HG03159 (cell line): ENCODE data around the gene SSNA1.

Experiments
- ATAC-seq: cut with Tn5 transposase; IDR thresholded peaks from one replicate; pipeline ENCODE4 v1.9.1; 2021; ENCODE audit warnings: mild to moderate bottlenecking, moderate library complexity; ENCODE audit not compliant: unreplicated experiment

Gene SSNA1, protein sequence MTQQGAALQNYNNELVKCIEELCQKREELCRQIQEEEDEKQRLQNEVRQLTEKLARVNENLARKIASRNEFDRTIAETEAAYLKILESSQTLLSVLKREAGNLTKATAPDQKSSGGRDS

DNA sequence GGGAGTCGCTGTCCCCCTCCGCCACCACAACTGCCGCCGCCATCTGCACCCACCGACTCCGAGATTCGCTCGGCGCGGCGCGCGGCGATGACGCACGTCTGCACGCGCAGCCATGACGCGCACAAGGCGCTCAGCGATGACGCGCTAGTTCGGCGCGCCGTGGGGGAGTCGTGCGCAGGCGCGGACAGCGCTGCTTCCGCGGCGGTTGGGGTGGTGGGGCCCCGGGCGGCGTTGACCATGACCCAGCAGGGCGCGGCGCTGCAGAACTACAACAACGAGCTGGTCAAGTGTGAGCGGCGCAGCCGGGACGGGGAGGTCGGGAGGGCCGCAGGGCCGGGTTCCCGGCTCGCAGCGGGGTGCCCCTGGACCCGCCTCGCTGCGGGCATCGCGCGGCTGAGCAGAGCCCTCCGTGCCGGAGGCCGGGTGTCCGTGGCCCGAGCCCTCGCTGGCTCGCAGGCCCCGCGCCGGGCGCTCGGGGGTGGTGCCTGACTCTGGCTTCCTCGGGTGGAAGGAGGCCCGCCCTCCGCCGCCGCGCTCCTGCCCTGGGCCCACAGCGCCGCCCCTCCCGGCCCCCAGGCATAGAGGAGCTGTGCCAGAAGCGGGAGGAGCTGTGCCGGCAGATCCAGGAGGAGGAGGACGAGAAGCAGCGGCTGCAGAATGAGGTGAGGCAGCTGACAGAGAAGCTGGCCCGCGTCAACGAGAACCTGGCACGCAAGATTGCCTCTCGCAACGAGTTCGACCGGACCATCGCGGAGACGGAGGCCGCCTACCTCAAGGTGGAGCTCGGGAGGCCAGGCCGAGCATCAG lies at the start of gene SSNA1, which contains the start of gene ANAPC2:
Gene SSNA1, plus strand, starts transcription at position 187 of the 807 bp plus-strand sequence. Its CDS starts 51 bp downstream, at position 238.
Gene ANAPC2, minus strand, starts transcription at position 71 of the 807 bp plus-strand sequence. Its CDS starts 28 bp downstream, at position 43.
- peak; percentile 74 for ATAC-seq

- ATAC-seq: no peak
Measured at GRCh38 chr9:137138722-137139467, 49.6 kb upstream of the SSNA1 start, which contains the start of gene GRIN1. GRIN1 (plus strand) TSS chr9:137139154; CDS start chr9:137139487, 333 bp downstream.

GRCh38 chr9:137139468-137140150 lies 48.9 kb upstream of the SSNA1 start:
- ATAC-seq: no peak

DNA sequence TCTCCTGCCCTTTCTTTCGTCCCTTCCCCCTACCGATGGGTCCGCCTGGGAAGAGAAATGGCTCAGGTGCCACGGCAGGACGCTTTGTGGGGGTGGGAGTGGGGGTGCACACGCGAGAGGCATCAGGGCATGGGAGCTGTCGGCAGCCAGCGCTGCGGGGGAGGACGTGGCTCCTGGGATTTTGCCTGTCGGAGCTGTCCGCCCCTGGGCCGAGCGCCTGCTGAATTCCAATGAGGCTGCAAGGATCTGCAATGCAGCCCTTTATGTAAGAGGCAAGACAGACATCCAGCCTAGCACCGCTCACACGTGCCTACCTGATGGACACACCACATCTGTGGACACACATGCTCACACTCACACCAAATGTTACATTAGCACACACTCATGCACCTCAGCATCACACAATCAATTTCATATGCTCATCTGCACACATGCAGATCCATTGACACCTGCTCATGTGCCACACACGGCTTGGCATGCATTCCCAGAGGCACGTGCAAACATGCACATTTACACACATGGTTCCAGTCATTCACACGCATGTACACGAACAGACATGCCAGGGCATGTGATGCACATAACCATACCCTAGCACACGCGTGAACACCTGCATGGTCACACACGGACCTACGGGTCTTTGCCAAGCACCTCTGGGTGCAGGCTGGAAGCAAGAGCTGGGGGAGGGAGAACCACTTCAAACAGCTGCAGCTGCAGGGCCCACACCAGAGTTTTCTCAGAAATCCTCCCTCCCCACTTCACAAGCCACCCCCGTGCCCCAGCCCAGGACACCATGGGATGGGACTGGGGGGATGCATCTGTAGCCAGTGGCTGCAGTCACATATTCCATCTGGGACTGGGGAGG lies 48.1 kb upstream of the SSNA1 start:
- ATAC-seq: no peak

- no peak for ATAC-seq
Measured at GRCh38 chr9:137141050-137141810, 47.2 kb upstream of the SSNA1 start.

- ATAC-seq: no peak
Measured at GRCh38 chr9:137141976-137142936, 46.2 kb upstream of the SSNA1 start.

GRCh38 chr9:137143459-137143858 lies 45.0 kb upstream of the SSNA1 start:
- no peak for ATAC-seq

DNA sequence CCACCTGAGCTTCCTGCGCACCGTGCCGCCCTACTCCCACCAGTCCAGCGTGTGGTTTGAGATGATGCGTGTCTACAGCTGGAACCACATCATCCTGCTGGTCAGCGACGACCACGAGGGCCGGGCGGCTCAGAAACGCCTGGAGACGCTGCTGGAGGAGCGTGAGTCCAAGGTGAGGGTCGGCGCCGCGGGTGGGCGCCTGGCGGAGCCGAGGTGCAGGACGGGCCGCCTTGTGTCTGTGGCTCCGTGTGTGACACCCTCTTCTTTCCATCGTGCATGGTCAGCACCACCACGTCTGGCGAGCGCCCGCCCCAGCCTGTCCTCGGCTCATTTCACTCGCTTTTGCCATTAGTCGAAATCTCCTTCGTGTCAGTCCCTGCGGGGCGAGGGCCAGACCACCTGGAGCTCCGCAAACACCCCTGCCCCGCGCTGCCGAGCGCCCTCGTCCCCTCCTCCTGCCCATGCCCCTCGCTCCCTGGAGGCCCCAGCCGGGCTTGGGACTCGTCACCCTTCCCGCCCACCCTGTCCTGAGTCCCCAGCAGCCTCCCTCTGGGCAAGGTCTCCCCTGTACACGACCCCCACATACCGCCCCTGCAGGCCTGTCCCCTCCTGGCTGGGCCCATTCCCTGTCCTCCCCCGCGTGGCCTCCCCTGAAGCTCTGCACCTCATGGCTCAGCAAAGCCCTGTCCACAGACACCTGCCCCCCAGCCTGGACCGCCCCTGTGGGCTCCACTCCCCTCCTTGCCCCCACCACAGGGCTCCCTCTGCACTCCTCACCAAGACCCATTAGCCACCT lies 42.5 kb upstream of the SSNA1 start:
- ATAC-seq: no peak

DNA sequence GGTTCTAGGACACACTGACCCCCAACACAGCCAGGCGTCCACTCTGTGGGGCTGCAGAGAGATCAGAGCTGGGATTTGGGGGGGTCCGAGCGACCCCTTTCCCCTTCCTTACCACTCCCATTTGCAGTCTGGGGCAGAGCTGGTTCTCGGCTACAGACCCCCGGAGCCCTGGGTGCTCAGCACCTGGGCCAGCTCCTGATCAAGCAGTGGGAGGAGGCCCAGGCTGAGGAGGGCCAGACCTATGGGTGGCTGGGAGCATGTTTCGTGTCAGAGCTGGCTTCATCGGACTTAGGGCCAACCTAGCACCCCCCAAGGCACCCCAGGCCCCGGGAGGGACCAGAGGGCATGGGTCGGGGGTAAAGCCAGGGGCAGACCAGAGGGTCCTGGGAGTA lies 42.0 kb upstream of the SSNA1 start:
- ATAC-seq: no peak

- ATAC-seq: no peak
Measured at GRCh38 chr9:137147091-137147792, 41.2 kb upstream of the SSNA1 start.

DNA sequence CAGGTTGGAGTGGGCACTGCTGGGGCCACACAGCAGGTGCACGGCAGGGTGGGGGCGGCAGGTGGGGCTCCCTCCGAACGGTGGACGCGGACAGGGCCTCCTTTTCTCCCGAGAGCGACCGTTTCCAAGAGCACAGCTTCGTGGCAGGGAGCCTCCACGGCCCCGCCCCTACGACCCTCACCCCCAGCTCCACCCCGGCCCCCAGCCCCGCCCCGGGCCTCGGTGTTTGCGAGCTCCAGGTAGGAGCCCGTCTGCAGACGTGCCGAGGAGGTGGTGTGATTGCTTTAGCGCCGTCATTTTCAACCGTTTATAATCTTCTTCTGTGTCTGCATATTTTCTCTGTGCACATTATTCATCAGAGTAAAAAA lies 40.7 kb upstream of the SSNA1 start:
- no peak for ATAC-seq

DNA sequence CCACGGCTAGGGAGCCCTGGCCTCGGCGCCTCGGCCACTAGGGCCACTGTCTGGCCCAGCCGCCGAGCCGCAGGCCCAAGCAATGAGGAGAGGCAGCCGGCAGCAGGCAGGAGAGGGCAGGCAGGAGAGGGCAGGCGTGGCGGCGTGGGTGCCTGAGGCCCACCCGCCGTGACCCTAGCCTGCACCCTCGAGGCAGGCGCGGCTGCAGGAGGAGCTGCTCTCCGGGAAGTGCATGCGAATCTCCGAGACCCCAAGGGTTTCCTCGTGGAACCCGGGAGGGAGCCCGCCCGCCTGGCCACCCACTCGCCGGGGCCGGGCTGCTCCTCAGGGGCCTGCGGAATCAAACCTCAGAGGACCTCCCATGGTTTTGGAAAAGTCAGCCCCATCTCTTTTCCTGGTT lies 40.2 kb upstream of the SSNA1 start:
- ATAC-seq: no peak

- ATAC-seq: no peak
Measured at GRCh38 chr9:137148661-137149060, 39.8 kb upstream of the SSNA1 start.

GRCh38 chr9:137149363-137149762 lies 39.1 kb upstream of the SSNA1 start:
- ATAC-seq: no peak

DNA sequence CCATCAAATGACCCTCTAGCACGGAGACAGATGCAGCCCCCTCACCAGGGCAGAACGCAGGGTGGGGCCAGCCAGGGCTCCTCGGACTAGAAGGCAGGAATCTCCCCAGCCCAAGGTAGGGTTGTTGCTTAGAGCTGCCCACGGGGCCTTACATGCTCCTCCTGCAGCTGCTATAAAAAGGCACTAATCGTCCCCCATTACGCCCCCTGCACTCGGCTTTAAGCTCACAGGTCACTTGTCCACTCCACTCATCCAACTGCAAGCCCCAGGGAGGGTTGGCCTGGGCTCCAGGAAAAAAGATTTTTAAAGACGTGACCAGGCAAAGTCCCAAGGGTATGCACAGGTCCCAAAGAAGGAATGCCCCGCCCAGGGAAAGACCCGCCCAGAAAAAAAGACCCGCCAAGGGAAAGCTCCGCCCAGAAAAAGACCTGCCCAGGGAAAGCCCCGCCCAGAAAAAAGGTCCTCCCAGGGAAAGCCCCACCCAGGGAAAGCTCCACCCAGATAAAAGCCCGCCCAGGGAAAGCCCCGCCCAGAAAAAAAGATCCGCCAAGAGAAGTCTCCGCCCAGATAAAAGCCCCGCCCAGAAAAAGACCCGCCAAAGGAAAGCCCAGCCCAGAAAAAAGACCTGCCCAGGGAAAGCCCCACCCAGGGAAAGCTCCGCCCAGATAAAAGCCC lies 38.4 kb upstream of the SSNA1 start:
- peak; percentile 24 for ATAC-seq
